Left hindlimb (tissue), 1 donor: ENCODE data around the gene NUP160.
"Not testable (repeated sequence)": the region's sequence is repeated elsewhere in the genome, so short reads cannot be mapped to it uniquely, and the experiment has no call there.

ENCODE experiments used
- DNase-seq: peaks from one replicate; pipeline ENCODE4 v3.0.0-alpha.2; 2018

Gene NUP160, protein sequence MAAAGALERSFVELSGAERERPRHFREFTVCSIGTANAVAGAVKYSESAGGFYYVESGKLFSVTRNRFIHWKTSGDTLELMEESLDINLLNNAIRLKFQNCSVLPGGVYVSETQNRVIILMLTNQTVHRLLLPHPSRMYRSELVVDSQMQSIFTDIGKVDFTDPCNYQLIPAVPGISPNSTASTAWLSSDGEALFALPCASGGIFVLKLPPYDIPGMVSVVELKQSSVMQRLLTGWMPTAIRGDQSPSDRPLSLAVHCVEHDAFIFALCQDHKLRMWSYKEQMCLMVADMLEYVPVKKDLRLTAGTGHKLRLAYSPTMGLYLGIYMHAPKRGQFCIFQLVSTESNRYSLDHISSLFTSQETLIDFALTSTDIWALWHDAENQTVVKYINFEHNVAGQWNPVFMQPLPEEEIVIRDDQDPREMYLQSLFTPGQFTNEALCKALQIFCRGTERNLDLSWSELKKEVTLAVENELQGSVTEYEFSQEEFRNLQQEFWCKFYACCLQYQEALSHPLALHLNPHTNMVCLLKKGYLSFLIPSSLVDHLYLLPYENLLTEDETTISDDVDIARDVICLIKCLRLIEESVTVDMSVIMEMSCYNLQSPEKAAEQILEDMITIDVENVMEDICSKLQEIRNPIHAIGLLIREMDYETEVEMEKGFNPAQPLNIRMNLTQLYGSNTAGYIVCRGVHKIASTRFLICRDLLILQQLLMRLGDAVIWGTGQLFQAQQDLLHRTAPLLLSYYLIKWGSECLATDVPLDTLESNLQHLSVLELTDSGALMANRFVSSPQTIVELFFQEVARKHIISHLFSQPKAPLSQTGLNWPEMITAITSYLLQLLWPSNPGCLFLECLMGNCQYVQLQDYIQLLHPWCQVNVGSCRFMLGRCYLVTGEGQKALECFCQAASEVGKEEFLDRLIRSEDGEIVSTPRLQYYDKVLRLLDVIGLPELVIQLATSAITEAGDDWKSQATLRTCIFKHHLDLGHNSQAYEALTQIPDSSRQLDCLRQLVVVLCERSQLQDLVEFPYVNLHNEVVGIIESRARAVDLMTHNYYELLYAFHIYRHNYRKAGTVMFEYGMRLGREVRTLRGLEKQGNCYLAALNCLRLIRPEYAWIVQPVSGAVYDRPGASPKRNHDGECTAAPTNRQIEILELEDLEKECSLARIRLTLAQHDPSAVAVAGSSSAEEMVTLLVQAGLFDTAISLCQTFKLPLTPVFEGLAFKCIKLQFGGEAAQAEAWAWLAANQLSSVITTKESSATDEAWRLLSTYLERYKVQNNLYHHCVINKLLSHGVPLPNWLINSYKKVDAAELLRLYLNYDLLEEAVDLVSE (N-terminal part only)

DNA sequence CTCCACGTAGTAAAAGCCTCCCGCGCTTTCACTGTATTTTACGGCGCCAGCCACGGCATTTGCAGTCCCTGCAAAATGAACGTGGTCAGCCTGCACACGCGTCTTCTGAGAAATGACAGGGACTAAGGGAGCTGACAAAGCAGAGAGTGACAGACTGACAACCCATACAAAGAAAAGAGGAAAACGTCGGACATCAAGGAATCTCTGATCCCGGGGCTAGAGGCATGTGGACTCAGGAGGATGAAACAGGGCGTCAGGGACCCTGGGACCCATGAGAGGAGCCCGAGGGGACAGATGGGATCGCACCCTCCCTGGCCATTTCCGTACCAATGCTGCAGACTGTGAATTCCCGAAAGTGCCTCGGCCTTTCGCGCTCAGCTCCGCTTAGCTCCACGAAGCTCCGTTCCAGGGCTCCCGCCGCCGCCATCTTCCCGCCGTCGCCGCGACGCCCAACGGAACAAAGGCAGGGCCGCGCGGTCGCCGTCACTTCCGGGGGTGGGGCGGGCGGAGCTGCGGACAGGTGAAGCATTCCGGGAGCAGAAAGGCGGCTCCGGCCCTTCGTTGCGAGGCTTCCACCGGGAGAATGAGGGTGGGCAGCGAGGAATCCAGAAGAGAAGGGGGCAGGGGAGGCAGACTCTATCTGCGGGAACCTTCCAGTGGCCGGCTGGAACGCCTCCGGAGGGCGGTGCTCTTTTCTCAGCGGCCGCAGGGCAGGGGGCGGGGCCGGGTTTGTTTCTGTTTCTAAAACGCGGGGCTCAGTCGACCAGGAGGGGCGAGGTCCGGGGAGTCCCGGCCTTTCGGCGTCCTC lies at the start of gene NUP160:
Gene NUP160, minus strand, starts transcription at position 459 of the 808 bp plus-strand sequence. Its CDS starts 32 bp downstream, at position 427.
- DNase-seq = peak; percentile 90

DNA sequence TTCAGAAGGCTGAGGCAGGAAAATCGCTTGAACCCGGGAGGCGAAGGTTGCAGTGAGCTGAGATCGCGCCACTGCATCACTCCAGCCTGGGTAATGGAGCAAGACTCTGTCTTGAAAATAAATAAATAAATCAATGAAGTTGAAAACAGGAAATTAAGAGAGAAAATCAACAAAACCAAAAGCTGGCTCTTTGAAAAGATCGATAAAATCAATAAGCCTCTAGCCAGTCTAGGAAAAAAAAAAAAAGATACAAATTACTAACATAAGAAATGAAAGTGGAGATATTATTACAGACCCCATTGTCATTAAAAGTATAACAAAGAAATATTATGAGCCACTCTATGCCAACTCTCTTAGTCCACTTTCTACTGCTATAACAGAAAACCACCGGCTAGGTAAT lies 48.0 kb upstream of the NUP160 start:
- DNase-seq = no peak

DNA sequence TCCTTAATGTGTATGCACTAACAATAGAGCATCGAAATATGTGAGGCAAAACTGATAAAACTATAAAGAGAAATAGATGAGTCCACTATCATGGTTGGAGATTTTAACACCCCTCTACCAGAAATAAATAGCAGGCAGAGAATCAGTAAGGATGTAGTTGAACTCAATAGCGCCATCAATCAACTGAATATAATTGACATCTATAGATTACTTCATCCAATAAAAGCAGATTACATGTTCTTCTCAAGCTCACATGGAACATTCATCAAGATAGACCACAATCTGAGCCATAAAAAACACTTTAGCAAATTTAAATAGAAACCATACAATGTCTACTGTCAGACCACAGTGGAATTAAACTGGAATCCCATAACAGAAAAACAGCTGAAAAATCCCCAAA lies 46.9 kb upstream of the NUP160 start:
- no peak for DNase-seq

DNA sequence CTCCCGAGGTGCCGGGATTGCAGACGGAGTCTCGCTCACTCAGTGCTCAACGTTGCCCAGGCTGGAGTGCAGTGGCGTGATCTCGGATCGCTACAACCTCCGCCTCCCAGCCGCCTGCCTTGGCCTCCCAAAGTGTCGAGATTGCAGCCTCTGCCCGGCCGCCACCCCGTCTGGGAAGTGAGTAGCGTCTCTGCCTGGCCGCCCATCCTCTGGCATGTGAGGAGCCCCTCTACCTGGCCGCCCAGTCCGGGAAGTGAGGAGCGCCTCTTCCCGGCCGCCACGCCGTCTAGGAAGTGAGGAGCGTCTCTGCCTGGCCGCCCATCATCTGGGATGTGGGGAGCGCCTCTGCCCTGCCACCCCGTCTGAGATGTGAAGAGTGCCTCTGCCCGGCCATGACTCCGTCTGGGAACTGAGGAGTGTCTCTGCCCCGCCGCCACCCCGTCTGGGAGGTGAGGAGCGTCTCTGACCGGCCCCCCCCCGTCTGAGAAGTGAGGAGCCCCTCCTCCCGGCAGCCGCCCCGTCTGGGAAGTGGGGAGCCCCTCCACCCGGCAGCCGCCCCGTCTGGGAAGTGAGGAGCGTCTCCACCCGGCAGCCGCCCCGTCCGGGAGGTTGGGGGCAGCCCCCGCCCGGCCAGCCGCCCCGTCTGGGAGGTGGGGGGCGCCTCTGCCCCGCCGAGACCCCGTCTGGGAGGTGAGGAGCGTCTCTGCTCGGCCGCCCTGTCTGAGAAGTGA lies 44.6 kb upstream of the NUP160 start:
- not testable (repeated sequence) for DNase-seq

DNA sequence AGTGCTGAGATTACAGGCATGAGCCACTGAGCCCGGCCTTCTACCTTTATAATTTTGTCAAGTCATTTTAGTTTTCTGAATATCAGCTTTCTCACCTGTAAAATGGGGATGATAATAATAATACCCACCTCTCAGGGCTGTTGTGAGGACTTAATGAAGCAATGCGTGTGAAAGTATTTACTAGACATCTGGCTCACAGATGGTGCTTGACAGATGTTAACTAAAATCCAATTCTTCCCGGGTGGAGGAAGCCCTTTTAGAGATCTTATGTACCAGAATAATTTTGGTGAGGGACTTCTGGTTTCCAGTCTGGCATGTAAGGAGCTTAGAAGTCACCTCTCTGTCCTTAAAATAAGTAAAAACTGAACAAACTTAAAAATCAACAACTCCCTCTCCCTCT lies 43.7 kb upstream of the NUP160 start:
- DNase-seq = no peak

DNA sequence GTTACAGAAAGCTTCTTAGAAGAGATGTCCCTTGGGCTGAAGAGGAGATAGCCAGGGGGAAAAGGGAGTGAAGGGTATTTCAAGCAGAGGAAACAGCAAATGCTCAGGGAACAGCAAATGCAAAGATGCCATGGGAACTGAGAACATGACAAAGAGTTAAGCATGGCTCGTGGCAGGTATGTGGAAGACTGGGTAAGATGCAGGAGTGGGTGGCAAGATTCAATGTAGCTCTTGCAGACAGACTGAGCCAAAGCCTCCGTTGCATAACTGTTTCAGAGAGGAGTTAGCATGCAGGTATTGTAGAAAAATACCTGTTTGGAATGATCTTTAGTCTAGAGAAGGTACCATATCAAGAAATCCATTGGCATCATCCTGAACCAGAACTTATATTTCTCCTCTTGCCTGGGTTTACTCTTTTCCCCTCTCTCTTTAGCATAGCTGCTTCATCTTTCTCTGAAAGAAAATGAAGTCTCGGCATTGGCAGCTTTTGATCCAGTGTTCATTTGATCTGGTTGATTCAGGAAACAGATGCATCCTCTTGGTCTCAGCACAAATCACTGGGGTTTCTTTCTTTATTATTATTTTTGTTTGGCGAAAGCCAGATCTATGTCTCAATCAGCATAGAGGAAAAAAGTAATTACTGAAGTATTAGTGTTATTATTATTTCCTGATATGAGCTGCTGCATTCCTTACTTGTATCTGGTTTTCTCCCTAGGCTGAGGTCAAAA lies 41.7 kb upstream of the NUP160 start:
- no peak for DNase-seq

DNA sequence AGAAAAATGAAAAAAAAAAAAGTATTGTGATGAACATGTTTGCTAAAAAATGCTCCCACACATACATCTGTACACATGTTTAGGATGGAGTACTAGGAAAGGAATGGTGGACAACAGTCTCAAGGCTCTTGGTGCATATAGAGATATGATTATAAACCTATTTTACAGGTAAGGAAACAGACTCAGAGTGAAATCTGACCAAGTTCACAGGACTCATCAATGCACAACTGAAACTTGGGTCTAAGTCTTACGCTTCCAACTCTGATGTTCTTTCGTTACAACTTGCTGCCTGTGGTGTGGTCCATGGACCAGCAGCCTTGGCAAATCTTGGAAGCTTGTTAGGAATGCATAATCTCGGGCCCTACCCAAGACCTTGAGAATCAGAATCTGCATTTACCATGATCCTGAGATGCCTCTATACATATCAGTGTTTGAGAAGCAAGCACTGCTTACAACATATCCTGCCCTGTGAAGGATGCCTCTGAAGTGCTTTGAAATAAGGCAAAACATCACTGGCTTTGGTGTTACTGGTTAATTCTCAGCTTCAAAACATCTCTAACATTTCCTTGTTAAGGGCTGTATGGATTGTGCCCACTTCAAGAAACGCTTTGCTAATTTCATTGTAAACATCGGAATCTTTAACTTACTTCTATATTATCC lies 39.9 kb upstream of the NUP160 start:
- DNase-seq = no peak

DNA sequence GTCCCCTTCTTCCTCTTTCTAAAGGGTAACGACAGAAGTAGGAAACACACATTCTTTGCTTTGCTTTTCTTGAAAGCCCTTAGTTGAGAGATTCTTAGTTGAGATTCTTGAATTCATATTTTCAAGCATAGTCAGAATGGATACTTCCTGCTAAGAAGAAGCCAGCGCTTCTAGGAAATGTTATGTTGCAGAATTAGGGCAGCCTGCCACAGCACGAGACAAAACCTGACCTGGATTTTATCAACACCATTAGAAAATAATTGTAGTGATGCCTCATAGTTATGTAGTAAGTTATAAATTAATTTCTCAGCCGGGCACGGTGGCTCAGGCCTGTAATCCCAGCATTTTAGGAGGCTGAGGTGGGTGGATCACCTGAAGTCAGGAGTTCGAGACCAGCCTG lies 37.9 kb upstream of the NUP160 start:
- DNase-seq = peak; percentile 51

DNA sequence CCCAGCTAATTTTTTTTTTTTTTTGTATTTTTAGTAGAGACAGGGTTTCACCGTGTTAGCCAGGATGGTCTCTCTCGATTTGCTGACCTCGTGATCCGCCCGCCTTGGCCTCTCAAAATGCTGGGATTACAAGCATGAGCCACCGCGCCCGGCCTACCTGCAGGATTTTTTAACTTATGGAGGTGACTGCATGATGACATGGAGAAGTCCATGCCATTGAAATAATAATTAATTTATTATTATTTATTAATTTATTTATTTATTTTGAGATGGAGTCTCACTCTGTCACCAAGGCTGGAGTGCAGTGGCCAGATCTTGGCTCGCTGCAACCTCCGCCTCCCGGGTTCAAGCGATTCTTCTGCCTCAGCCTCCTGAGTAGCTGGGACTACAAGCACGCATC lies 34.3 kb upstream of the NUP160 start:
- not testable (repeated sequence) for DNase-seq

DNA sequence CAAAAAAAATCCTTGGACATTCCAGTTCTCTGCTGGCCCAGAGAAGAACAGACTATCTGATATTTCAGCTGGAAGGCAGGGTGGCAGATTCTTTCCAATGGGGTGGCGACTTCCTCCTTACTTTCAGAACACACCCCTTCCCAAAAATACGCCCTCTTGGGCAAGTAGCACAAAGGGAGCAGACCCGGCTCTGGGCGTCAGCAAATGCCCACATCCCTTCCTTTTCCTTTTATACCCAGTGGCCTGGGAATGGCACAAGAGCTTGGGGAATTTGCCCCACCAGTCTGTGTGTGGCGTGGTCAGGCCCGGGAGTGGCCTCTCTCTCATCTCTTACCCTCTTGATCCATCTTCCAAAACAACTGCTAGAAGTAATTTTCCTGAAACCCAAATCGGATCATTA lies 33.0 kb upstream of the NUP160 start:
- DNase-seq = no peak

DNA sequence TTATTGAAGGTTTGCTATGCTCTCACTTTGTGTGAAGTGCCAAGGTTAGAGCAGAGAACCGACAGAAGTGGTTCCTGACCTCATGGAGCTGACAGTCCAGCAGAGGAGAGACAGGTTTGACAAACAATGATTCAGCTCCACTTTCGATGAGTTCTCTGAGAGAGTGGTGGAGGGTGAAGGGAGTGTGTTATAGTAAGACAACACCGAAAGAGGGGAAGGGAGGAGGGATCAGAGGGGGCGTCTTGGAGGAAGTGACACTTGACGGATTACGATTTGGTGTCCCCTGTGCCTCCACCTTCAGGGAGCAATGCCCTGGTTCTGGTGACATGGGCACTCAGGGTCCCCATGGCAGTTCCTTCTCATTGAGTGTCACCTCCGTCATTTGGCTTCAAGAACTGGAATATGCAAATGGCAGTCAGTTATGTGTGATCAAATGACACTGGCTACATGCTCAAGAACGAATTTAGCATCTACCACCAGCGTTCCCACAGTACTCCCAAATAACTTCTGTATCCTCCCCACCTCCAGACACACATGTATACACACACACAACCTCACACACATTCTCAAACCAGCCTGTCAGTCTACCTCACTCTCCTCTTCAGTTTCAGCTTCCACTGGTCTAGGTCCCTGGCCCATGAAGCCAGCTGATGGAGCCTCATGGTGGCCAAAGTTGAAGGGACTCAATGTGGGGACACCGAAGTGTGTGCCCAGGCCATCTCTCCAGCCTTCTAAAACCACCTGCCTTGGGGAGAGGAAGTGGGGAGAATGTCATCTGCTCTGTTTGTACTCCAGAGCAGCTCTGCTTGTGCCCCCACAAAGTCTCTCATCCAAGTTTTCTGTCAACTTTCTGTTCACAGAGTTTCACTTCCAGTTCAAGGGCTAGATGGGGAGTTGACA lies 31.4 kb upstream of the NUP160 start:
- DNase-seq = no peak

DNA sequence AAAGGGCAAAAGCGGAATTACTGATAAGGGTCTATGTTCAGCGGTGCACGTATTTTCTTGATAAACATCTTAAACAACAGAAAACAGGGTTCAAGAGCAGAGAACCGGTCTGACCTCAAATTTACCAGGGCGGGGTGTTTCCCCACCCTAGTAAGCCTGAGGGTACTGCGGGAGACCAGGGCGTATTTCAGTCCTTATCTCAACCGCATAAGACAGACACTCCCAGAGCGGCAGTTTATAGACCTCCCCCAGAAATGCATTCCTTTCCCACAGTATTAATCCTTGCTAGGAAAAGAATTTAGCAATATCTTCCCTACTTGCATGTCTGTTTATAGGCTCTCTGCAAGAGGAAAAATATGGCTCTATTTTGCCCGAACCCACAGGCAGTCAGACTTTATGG lies 27.7 kb upstream of the NUP160 start:
- not testable (repeated sequence) for DNase-seq

DNA sequence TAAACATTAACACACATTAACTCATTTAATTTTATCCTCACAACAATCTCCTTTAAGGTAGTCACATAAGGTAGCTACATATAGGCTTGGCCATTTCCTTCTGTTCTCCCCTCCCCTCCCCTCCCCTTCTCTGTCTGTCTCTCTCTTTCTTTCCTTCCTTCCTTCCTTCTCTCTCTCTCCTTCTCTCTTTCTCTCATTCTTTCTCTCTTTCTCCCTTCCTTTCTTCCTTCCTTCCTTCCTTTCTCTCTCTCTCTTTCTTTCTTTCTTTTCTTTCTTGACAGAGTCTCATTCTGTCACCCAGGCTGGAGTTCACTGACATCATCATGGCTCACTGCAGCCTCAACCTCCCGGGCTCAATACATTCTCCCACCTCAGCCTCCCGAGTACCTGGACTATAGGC lies 22.3 kb upstream of the NUP160 start:
- DNase-seq = no peak

DNA sequence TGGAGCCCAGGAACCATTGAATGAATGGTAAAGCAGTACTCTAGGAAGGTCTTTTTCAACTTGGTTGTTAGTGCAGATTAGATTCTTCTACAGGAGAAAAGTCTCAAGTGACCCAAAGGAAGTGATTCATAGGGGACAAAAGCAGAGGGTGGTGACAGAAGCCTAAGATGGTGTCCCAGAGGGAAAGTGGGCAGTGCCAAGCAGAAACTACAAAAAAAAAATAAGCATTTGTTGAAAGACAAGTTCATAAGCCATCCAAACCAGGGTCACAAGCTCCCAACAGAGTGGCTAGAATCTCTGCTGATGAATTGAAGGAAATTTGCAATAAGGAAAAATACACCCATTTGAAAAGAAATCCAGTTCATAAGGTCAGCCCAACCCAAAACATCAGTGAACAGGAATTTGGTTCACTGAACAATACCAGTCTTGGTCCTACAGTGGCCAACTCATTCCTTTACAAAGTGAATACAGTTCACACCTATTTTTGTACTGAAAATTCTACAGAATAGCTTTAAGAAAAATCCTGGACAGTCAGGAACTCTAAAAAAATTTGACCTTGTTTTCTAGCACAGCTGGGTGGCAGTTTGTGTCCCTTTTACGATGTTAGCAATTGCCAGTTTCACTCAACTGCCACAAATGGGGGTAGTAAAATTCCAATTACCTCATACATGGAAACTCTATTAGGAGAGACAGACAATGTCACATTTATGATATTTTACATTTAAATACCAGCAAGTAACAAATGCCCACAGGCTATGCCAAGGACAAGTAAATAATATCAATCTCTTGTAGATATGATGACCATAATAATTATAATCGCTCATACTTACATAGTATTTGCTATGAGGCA lies 21.6 kb upstream of the NUP160 start:
- no peak for DNase-seq

DNA sequence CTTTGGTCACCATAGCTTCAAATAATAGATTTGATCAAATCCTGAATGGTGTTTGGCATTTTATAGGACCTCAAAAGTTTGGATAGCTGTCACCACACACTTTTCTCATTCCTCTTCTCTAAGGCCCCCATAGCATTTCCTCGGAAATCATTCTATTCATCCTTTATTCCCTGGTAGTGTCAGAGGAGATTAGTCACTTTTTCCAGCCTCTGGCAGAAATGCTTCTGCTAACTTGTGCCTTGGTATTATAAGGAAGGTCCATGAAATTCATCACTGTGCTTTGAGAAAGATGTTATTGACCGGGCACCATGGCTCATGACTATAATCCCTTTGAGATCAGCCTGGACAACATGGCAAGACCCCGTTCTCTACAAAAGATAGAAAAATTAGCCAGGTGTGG lies 19.7 kb upstream of the NUP160 start:
- no peak for DNase-seq

DNA sequence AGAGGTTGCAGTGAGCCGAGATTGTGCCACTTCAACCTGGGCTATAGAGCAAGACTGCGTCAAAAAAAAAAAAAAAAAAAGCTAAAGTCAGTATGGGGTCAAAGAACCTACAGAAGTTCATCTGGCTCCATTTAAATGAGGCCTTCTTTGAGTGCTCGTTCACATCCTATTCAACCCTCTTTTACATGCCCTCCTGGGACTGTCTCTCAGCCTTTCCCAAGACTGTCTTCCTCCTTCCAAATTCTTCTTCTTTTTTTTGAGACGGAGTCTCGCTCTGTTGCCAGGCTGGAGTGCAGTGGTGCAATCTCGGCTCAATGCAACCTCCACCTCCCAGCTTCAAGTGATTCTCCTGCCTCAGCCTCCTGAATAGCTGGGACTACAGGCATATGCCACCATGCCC lies 18.7 kb upstream of the NUP160 start:
- DNase-seq = not testable (repeated sequence)

DNA sequence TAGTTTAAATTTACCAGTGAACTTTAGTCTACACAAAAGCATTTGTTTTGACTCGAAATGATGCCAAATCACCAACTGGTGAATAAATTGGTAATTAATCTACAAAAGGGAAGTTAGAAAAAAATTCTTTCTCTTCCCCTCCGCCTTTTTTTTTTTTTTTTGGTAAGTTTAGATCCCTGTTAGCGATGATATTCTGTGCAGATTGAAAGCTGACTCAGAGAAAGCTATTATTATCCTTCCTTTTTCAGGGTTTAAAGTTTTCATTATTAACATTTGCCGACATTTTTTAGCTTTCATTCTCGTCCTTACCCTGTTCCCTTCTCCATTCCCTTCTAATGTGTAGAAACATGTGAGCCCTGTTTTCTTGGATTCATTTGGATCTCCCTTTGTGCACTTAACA lies 16.8 kb upstream of the NUP160 start:
- no peak for DNase-seq

DNA sequence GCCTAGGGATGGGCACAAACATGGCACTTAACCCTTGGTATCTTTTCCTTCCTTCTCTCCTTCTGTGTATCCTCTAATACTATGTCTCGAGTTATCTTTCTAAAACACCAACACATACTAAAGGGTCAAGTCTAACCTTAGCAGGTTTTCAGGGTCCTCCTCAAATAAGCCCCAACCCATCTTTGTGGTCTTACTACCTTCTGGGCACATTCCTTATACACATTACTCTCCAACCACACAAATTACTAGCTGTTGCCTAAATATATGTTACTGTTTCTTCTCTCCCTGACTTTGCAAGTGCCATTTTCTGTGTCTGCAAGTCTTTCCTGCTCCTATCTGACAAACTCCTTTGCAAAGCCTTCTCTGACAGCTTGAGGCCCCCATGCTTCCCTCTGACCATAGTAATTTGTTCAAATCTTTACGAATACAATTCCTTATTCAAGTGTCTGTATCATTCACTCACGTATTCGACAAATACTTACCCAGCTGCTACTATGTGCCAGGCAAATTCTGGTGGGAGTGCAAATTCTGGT lies 15.8 kb upstream of the NUP160 start:
- no peak for DNase-seq
